Spleen (tissue), 11 donors: ENCODE results near the gene IL1RAPL1. TPM values are rescaled to one million over a fixed set of nuclear protein-coding genes. Genes with fewer than 3 reads are reported as not detected.

Source experiments
- DNase-seq: peaks from one replicate; pipeline ENCODE4 v3.0.0-alpha.2; 2020
- H3K27ac ChIP-seq, 8 donors: fragments of 200-600 bp; sonication (generic) in 7 of 8; 1 replicate in 4 of 8; 2 replicates in 4 of 8; pipeline versions ENCODE4 v1.5.0 to v1.8.0; 2016 to 2021; ENCODE audit warnings: inconsistent platforms in 4 of 8, mild to moderate bottlenecking in 4 of 8, moderate library complexity in 1 of 8
- H3K27me3 ChIP-seq, 7 donors: fragments of 200-600 bp; sonication (generic) in 6 of 7; replicated peaks in 1 of 7; 1 replicate in 4 of 7; 2 replicates in 3 of 7; pipeline versions ENCODE4 v1.5.0 to v1.8.0; 2016 to 2021; ENCODE audit warnings: inconsistent platforms in 3 of 7, mild to moderate bottlenecking in 1 of 7
- H3K36me3 ChIP-seq, 6 donors: fragments of 200-600 bp; sonication (generic) in 5 of 6; 1 replicate in 4 of 6; 2 replicates in 2 of 6; pipeline versions ENCODE4 v1.5.0 to v1.8.0; 2016 to 2021; ENCODE audit warnings: inconsistent platforms in 2 of 6
- H3K4me1 ChIP-seq, 6 donors: fragments of 200-600 bp; sonication (generic) in 5 of 6; 1 replicate in 3 of 6; 2 replicates in 3 of 6; pipeline versions ENCODE4 v1.5.0 to v1.8.0; 2016 to 2021; ENCODE audit warnings: inconsistent platforms in 3 of 6
- H3K4me3 ChIP-seq, 8 donors: fragments of 200-600 bp; sonication (generic) in 7 of 8; 1 replicate in 4 of 8; 2 replicates in 4 of 8; pipeline versions ENCODE4 v1.5.0 to v1.8.0; 2016 to 2021; ENCODE audit warnings: inconsistent platforms in 4 of 8, mild to moderate bottlenecking in 4 of 8, moderate library complexity in 2 of 8
- H3K9me3 ChIP-seq, 8 donors: fragments of 200-600 bp; sonication (generic) in 7 of 8; 1 replicate in 4 of 8; 2 replicates in 4 of 8; pipeline versions ENCODE4 v1.5.0 to v1.8.0; 2016 to 2021; ENCODE audit warnings: inconsistent platforms in 4 of 8
- CTCF ChIP-seq, 11 experiments: fragments of 200-600 bp in 7 of 11; fragments of 450-650 bp in 4 of 11; sonication (generic) in 4 of 11; IDR thresholded peaks in 8 of 11; conservative IDR thresholded peaks in 3 of 11; 1 replicate in 7 of 11; 2 replicates in 4 of 11; pipeline versions ENCODE4 v1.4.0 to v1.8.0; 2016 to 2021; ENCODE audit warnings: antibody characterized with exemption in 11 of 11, inconsistent platforms in 4 of 11, mild to moderate bottlenecking in 1 of 11
- POLR2A ChIP-seq, 3 donors: fragments of 450-650 bp; IDR thresholded peaks; one replicate each; pipeline ENCODE4 v1.5.1; 2017; ENCODE audit warnings: antibody characterized with exemption in 3 of 3, mild to moderate bottlenecking in 1 of 3
- POLR2AphosphoS5 ChIP-seq, 3 donors: sonication (generic); formaldehyde crosslinking; IDR thresholded peaks; one replicate each; pipeline ENCODE4 v1.5.1; 2017; ENCODE audit warnings: antibody characterized with exemption in 3 of 3
- WGBS, 5 donors: extraction: QIAGEN DNeasy Blood & Tissue Kit in 3 of 5; methylation state at CpG; one replicate each; pipeline versions ENCODE4 v1.1.5 to v1.1.7; 2013 to 2018; 5-methylcytosine and 5-hydroxymethylcytosine counted together
- intact Hi-C: fragments of 100-400 bp; cut with DNase I; formaldehyde crosslinking; loops from one replicate; pipeline ENCODE4 v1.15.0; 2023; ENCODE audit warnings: low total_unique reads
- polyA plus RNA-seq, 3 donors: library from polyadenylated mRNA; stranded (reverse); fragments of 200-250 nt; gene quantifications; one replicate each; pipeline ENCODE4 v1.2.1, GENCODE V29; 2013
- total RNA-seq, 7 donors: library from RNA; depleted of rRNA in 3 of 7; stranded (reverse); fragments of >200 nt in 3 of 7; fragmentation: NEBNext Ultra II Directional in 4 of 7; extraction: Animal tissue kit (Norgen Biotek cat#: 25700) in 4 of 7; gene quantifications; one replicate each; pipeline versions ENCODE4 v1.1.0 to v1.2.1, GENCODE V29; 2016 to 2021
- donor health status: healthy with polysubstance abuse.
- donor health status: DM: no; HTN: no; CAD: no; lungs with moderate emphysema.
- donor health status: DM: no; HTN: no; CAD: no.
- donor health status: Bipolar disorder and iron deficiency.
- donor health status: healthy.
- donor health status: DM: no; HTN: no; CAD: no.
- donor health status: DM: yes; HTN: yes; CAD: no.

Gene IL1RAPL1
- total and polyA plus RNA-seq, 10 donors = 0.03 to 0.19 TPM; not detected in 8

GRCh38 chrX:29691044-29691443, 1103.8 kb downstream of the IL1RAPL1 start:
- no peak for DNase-seq
- no peak overlapping the region for H3K4me3 ChIP-seq
- WGBS, 5 donors = 47 to 85% (median 71%) methylated on average over 3 of the region's 3 CpGs
- no peak overlapping the region for H3K27ac ChIP-seq
- no peaks in the 10 kb centered on the region for H3K36me3 ChIP-seq
- H3K27me3 ChIP-seq = no peaks in the 10 kb centered on the region
- no peak for TF ChIP-seq CTCF (IDR thresholded peaks at IDR 0.05 in 8 of 11, conservative IDR thresholded peaks at IDR 0.05 in 3 of 11)
- TF ChIP-seq POLR2AphosphoS5 (IDR thresholded peaks at IDR 0.05) = no peak
- TF ChIP-seq POLR2A (IDR thresholded peaks at IDR 0.05) = no peak
- no peaks in the 10 kb centered on the region for H3K4me1 ChIP-seq
- H3K9me3 ChIP-seq = no peaks in the 10 kb centered on the region
- intact Hi-C loops = no loop called here

GRCh38 chrX:29693912-29694311, 1106.7 kb downstream of the IL1RAPL1 start:
- intact Hi-C loops = no loop called here
- Histone ChIP-seq H3K4me3 (no peak overlapping the region), H3K9me3 (no peaks in the 10 kb centered on the region), H3K4me1 (no peaks in the 10 kb centered on the region), H3K27ac (no peak overlapping the region), H3K36me3 (no peaks in the 10 kb centered on the region), H3K27me3 (no peaks in the 10 kb centered on the region)
- TF ChIP-seq CTCF (IDR thresholded peaks at IDR 0.05 in 8 of 11, conservative IDR thresholded peaks at IDR 0.05 in 3 of 11) (no peak), POLR2AphosphoS5 (IDR thresholded peaks at IDR 0.05) (no peak), POLR2A (IDR thresholded peaks at IDR 0.05) (no peak)
- WGBS, 5 donors = 52 to 73% (median 58%) methylated on average over 3 of the region's 3 CpGs
- no peak for DNase-seq

- H3K4me3 ChIP-seq = no peak overlapping the region
- no peaks in the 10 kb centered on the region for H3K36me3 ChIP-seq
- H3K4me1 ChIP-seq = no peaks in the 10 kb centered on the region
- TF ChIP-seq POLR2A (IDR thresholded peaks at IDR 0.05) (no peak), CTCF (IDR thresholded peaks at IDR 0.05 in 8 of 11, conservative IDR thresholded peaks at IDR 0.05 in 3 of 11) (no peak), POLR2AphosphoS5 (IDR thresholded peaks at IDR 0.05) (no peak)
- intact Hi-C loops = no loop called here
- 52 to 81% (median 66%) methylated on average over 1 of the region's 1 CpG for WGBS, 5 donors
- peaks cover 0 to 4% (median 0%) of the 10 kb centered on the region in 7 donors for H3K27me3 ChIP-seq
- peaks cover 0 to 12% (median 0%) of the 10 kb centered on the region in 8 donors for H3K9me3 ChIP-seq
- no peak overlapping the region for H3K27ac ChIP-seq
- DNase-seq = no peak
Observed at GRCh38 chrX:29699239-29699638, 1112.0 kb downstream of the IL1RAPL1 start.

GRCh38 chrX:29707088-29707487, 1119.8 kb downstream of the IL1RAPL1 start:
- 85 to 100% (median 88%) methylated on average over 2 of the region's 2 CpGs for WGBS, 5 donors
- H3K27ac ChIP-seq = no peak overlapping the region
- peaks cover 0 to 35% (median 3%) of the 10 kb centered on the region in 8 donors for H3K9me3 ChIP-seq
- H3K36me3 ChIP-seq = no peaks in the 10 kb centered on the region
- DNase-seq = no peak
- no peak overlapping the region for H3K4me3 ChIP-seq
- no peak for TF ChIP-seq POLR2AphosphoS5 (IDR thresholded peaks at IDR 0.05)
- no peak for TF ChIP-seq CTCF (IDR thresholded peaks at IDR 0.05 in 8 of 11, conservative IDR thresholded peaks at IDR 0.05 in 3 of 11)
- TF ChIP-seq POLR2A (IDR thresholded peaks at IDR 0.05) = no peak
- intact Hi-C loops = no loop called here
- H3K4me1 ChIP-seq = no peaks in the 10 kb centered on the region
- H3K27me3 ChIP-seq = no peaks in the 10 kb centered on the region
